Neuronal stem cell (in vitro differentiated cells): ENCODE results near the gene TAMALIN.
"Not testable (repeated sequence)": the region's sequence is repeated elsewhere in the genome, so short reads cannot be mapped to it uniquely, and the experiment has no call there.

Experiments used
- DNase-seq: peaks from one replicate; pipeline ENCODE4 v3.0.0-alpha.2; 2013; ENCODE audit warnings: low spot score
- H2AFZ ChIP-seq: one replicate; pipeline ENCODE4 v1.6.1; 2013; ENCODE audit warnings: mild to moderate bottlenecking, low read length, inconsistent platforms
- H2AK5ac ChIP-seq: 2 replicates; pipeline ENCODE4 v1.6.1; 2013; ENCODE audit warnings: low read depth, mild to moderate bottlenecking, inconsistent platforms, low read length, moderate library complexity, mixed read lengths
- H2BK120ac ChIP-seq: 2 replicates; pipeline ENCODE4 v1.6.1; 2013; ENCODE audit warnings: low read depth, mild to moderate bottlenecking, inconsistent platforms, low read length, moderate library complexity, mixed read lengths
- H2BK12ac ChIP-seq: one replicate; pipeline ENCODE4 v1.6.1; 2013; ENCODE audit warnings: low read length, inconsistent platforms
- H2BK15ac ChIP-seq: 2 replicates; pipeline ENCODE4 v1.6.1; 2013; ENCODE audit warnings: mild to moderate bottlenecking, low read length, inconsistent platforms, mixed read lengths
- H2BK5ac ChIP-seq: one replicate; pipeline ENCODE4 v1.6.1; 2013; ENCODE audit warnings: inconsistent platforms, mild to moderate bottlenecking, low read length, moderate library complexity
- H3K14ac ChIP-seq: one replicate; pipeline ENCODE4 v1.6.1; 2013; ENCODE audit warnings: low read length, inconsistent platforms
- H3K18ac ChIP-seq: 2 replicates; pipeline ENCODE4 v1.6.1; 2013; ENCODE audit warnings: low read length, inconsistent platforms
- H3K23ac ChIP-seq: 2 replicates; pipeline ENCODE4 v1.6.1; 2013; ENCODE audit warnings: low read depth, mild to moderate bottlenecking, mixed read lengths, low read length, inconsistent platforms; ENCODE audit not compliant: poor library complexity
- H3K27ac ChIP-seq: replicated peaks from 3 replicates; pipeline ENCODE4 v1.5.1; 2013; ENCODE audit warnings: low read length, inconsistent platforms
- H3K27me3 ChIP-seq, 3 experiments: 2 replicates each; pipeline ENCODE4 v1.6.1; 2013; ENCODE audit warnings: low read length in 3 of 3, mild to moderate bottlenecking in 2 of 3, inconsistent platforms in 1 of 3, low read depth in 1 of 3, mixed read lengths in 1 of 3, moderate library complexity in 1 of 3; ENCODE audit not compliant: control insufficient read depth in 3 of 3, insufficient read depth in 3 of 3
- H3K36me3 ChIP-seq, 2 donors: replicated peaks in 1 of 2; 2 replicates each; pipeline ENCODE4 v1.6.1; 2013; ENCODE audit warnings: low read length in 2 of 2; ENCODE audit not compliant: control insufficient read depth in 2 of 2, insufficient read depth in 2 of 2
- H3K4ac ChIP-seq: 2 replicates; pipeline ENCODE4 v1.6.1; 2013; ENCODE audit warnings: inconsistent platforms, mild to moderate bottlenecking, low read length, moderate library complexity
- H3K4me1 ChIP-seq, 2 donors: 1 replicate in 1 of 2; 2 replicates in 1 of 2; pipeline ENCODE4 v1.6.1; 2013; ENCODE audit warnings: low read length in 2 of 2, low read depth in 1 of 2; ENCODE audit not compliant: control insufficient read depth in 2 of 2, insufficient read depth in 1 of 2
- H3K4me2 ChIP-seq: one replicate; pipeline ENCODE4 v1.6.1; 2013; ENCODE audit warnings: mild to moderate bottlenecking, low read length, inconsistent platforms; ENCODE audit not compliant: insufficient read depth, poor library complexity, severe bottlenecking
- H3K4me3 ChIP-seq, 2 donors: 2 replicates each; pipeline ENCODE4 v1.5.1; 2013; ENCODE audit warnings: low read length in 2 of 2, mild to moderate bottlenecking in 2 of 2, inconsistent platforms in 1 of 2, moderate library complexity in 1 of 2
- H3K79me1 ChIP-seq: one replicate; pipeline ENCODE4 v1.6.1; 2013; ENCODE audit warnings: low read depth, mild to moderate bottlenecking, inconsistent platforms, low read length, moderate library complexity
- H3K9ac ChIP-seq: one replicate; pipeline ENCODE4 v1.6.1; 2013; ENCODE audit warnings: mild to moderate bottlenecking, low read depth, low read length, inconsistent platforms; ENCODE audit not compliant: poor library complexity
- H3K9me3 ChIP-seq, 2 donors: replicated peaks in 1 of 2; 2 replicates each; pipeline versions ENCODE3 to v1.6.1; 2013; ENCODE audit warnings: low read length in 2 of 2, mild to moderate bottlenecking in 2 of 2, inconsistent platforms in 1 of 2, low read depth in 1 of 2, mixed read lengths in 1 of 2, moderate library complexity in 1 of 2; ENCODE audit not compliant: control insufficient read depth in 2 of 2, insufficient read depth in 1 of 2
- H4K8ac ChIP-seq: one replicate; pipeline ENCODE4 v1.6.1; 2013; ENCODE audit warnings: low read depth, mild to moderate bottlenecking, inconsistent platforms, low read length, moderate library complexity
- H4K91ac ChIP-seq: one replicate; pipeline ENCODE4 v1.6.1; 2013; ENCODE audit warnings: low read length, low read depth, mild to moderate bottlenecking, inconsistent platforms; ENCODE audit not compliant: poor library complexity
- WGBS, 2 donors: extraction: QIAGEN DNeasy Blood & Tissue Kit; methylation state at CpG; one replicate each; pipeline ENCODE4 v1.1.7; 2013; ENCODE audit warnings: missing lambda C conversion rate in 2 of 2, mixed read lengths in 1 of 2; ENCODE audit not compliant: insufficient read length in 2 of 2, insufficient replicate concordance in 1 of 2; ENCODE audit errors: extremely low coverage in 2 of 2; 5-methylcytosine and 5-hydroxymethylcytosine counted together

TAMALIN gene

GRCh38 chr12:51975196-51975595, 31.6 kb upstream of the TAMALIN start:
- WGBS, 2 donors: no CpG with 5 or more reads among the region's 8 CpGs
- Histone ChIP-seq H3K14ac (no peak overlapping the region), H3K4me3 (no peak overlapping the region), H3K27me3 (no peaks in the 10 kb centered on the region), H2BK12ac (no peak overlapping the region), H3K23ac (no peak overlapping the region), H4K8ac (no peak overlapping the region), H2BK15ac (no peak overlapping the region), H2AK5ac (no peak overlapping the region), H3K36me3 (peaks cover 5 to 58% of the 10 kb centered on the region in 2 donors), H3K18ac (no peak overlapping the region), H3K9ac (no peak overlapping the region), H4K91ac (no peak overlapping the region), H3K4me1 (peaks cover 6 to 7% of the 10 kb centered on the region in 2 donors), H2BK5ac (no peak overlapping the region), H3K27ac (no peak overlapping the region), H3K9me3 (no peaks in the 10 kb centered on the region), H2BK120ac (no peak overlapping the region), H3K4ac (no peak overlapping the region), H3K79me1 (peaks cover 3% of the 10 kb centered on the region), H2AFZ (no peak overlapping the region), H3K4me2 (no peak overlapping the region)
- DNase-seq: no peak

- no peaks in the 10 kb centered on the region for H3K27me3 ChIP-seq
- no peak overlapping the region for H3K4me3 ChIP-seq
- H3K9ac ChIP-seq: no peak overlapping the region
- no peak overlapping the region for H4K91ac ChIP-seq
- H3K27ac ChIP-seq: no peak overlapping the region
- no peak for DNase-seq
- peaks cover 6 to 7% of the 10 kb centered on the region in 2 donors for H3K4me1 ChIP-seq
- no peak overlapping the region for H3K4ac ChIP-seq
- no CpG with 5 or more reads among the region's 10 CpGs for WGBS, 2 donors
- H2BK5ac ChIP-seq: no peak overlapping the region
- no peak overlapping the region for H3K23ac ChIP-seq
- H2BK12ac ChIP-seq: no peak overlapping the region
- H2AK5ac ChIP-seq: no peak overlapping the region
- no peak overlapping the region for H3K14ac ChIP-seq
- no peak overlapping the region for H2BK15ac ChIP-seq
- H3K9me3 ChIP-seq: no peaks in the 10 kb centered on the region
- no peak overlapping the region for H2BK120ac ChIP-seq
- peaks cover 3% of the 10 kb centered on the region for H3K79me1 ChIP-seq
- peaks cover 14 to 71% of the 10 kb centered on the region in 2 donors for H3K36me3 ChIP-seq
- H3K4me2 ChIP-seq: no peak overlapping the region
- H4K8ac ChIP-seq: no peak overlapping the region
- H2AFZ ChIP-seq: no peak overlapping the region
- H3K18ac ChIP-seq: no peak overlapping the region
These were observed 30.2 kb upstream of the TAMALIN start for GRCh38 chr12:51976376-51977160.

GRCh38 chr12:51977320-51977753, 29.4 kb upstream of the TAMALIN start:
- H2BK120ac ChIP-seq: no peak overlapping the region
- peaks cover 19 to 79% of the 10 kb centered on the region in 2 donors for H3K36me3 ChIP-seq
- no peak overlapping the region for H3K23ac ChIP-seq
- H2AK5ac ChIP-seq: no peak overlapping the region
- H2AFZ ChIP-seq: no peak overlapping the region
- no peak overlapping the region for H2BK15ac ChIP-seq
- H2BK12ac ChIP-seq: no peak overlapping the region
- H2BK5ac ChIP-seq: no peak overlapping the region
- H3K4ac ChIP-seq: no peak overlapping the region
- H3K14ac ChIP-seq: no peak overlapping the region
- no peaks in the 10 kb centered on the region for H3K9me3 ChIP-seq
- no peak overlapping the region for H4K91ac ChIP-seq
- no peak overlapping the region for H4K8ac ChIP-seq
- H3K27ac ChIP-seq: no peak overlapping the region
- H3K4me2 ChIP-seq: no peak overlapping the region
- no peaks in the 10 kb centered on the region for H3K27me3 ChIP-seq
- peaks cover 3% of the 10 kb centered on the region for H3K79me1 ChIP-seq
- WGBS, 2 donors: no CpG with 5 or more reads among the region's 8 CpGs
- no peak overlapping the region for H3K4me3 ChIP-seq
- DNase-seq: no peak
- H3K18ac ChIP-seq: no peak overlapping the region
- peaks cover 6 to 7% of the 10 kb centered on the region in 2 donors for H3K4me1 ChIP-seq
- no peak overlapping the region for H3K9ac ChIP-seq

DNA sequence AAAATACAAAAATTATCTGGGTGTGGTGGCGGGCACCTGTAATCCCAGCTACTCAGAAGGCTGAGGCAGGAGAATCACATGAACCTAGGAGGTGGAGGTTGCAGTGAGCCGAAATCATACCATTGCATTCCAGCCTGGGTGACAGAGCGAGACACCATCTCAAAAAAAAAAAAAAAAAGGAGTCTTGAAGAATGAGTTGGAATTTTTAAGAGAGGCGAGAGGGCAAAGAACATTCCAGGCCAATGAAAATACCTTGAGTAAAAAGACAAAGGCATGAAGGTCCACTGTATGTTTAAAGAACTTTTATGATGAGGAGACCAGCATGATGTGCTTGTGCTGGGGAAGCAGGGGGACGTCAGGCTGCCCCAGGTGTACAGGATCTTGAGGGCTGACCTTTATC, 27.4 kb upstream of the TAMALIN start:
- H2BK5ac ChIP-seq, H3K4me1 ChIP-seq, H3K4me3 ChIP-seq, H2AFZ ChIP-seq, H3K4me2 ChIP-seq, H4K8ac ChIP-seq, H3K4ac ChIP-seq, H3K79me1 ChIP-seq, H2BK15ac ChIP-seq, H3K9ac ChIP-seq, H4K91ac ChIP-seq, H3K27ac ChIP-seq, H3K9me3 ChIP-seq, H2AK5ac ChIP-seq, DNase-seq, H3K27me3 ChIP-seq, H3K14ac ChIP-seq, H2BK120ac ChIP-seq, H3K23ac ChIP-seq, H2BK12ac ChIP-seq, H3K18ac ChIP-seq: not testable (repeated sequence)
- no CpG with 5 or more reads among the region's 5 CpGs for WGBS, 2 donors
- H3K36me3 ChIP-seq: peaks cover 29 to 91% of the 10 kb centered on the region in 2 donors
